Osteoblast (primary cell): ENCODE data around the gene ELMO1. TPM values are rescaled to one million over a fixed set of nuclear protein-coding genes. Genes with fewer than 3 reads are reported as not detected.

Source experiments
- DNase-seq: peaks from one replicate; pipeline ENCODE4 v3.0.0; 2011; ENCODE audit warnings: low spot score, mixed read lengths; ENCODE audit not compliant: insufficient read length; ENCODE audit errors: missing footprints
- H2AFZ ChIP-seq: 2 replicates; pipeline ENCODE4 v1.6.0; 2011; ENCODE audit warnings: mild to moderate bottlenecking, low read length
- H3K27ac ChIP-seq: 2 replicates; pipeline ENCODE4 v1.5.1; 2011; ENCODE audit warnings: mild to moderate bottlenecking, low read depth, low read length, moderate library complexity
- H3K27me3 ChIP-seq: 2 replicates; pipeline ENCODE4 v1.6.0; 2012; ENCODE audit warnings: mild to moderate bottlenecking, control low read depth, inconsistent platforms, low read length, moderate library complexity; ENCODE audit not compliant: insufficient read depth
- H3K36me3 ChIP-seq: 2 replicates; pipeline ENCODE4 v1.5.1; 2011; ENCODE audit warnings: mild to moderate bottlenecking, low read length, control low read depth, moderate library complexity; ENCODE audit not compliant: insufficient read depth
- H3K4me1 ChIP-seq: 2 replicates; pipeline ENCODE4 v1.5.1; 2011; ENCODE audit warnings: mild to moderate bottlenecking, low read length, control low read depth, moderate library complexity; ENCODE audit not compliant: insufficient read depth
- H3K4me2 ChIP-seq: 2 replicates; pipeline ENCODE4 v1.6.0; 2011; ENCODE audit warnings: mild to moderate bottlenecking, low read length; ENCODE audit not compliant: insufficient read depth
- H3K4me3 ChIP-seq: fragments of 200-600 bp; sonication (generic); 3 replicates; pipeline ENCODE4 v1.5.1; 2012; ENCODE audit warnings: mild to moderate bottlenecking, low read length, inconsistent platforms; ENCODE audit not compliant: insufficient read depth
- H3K79me2 ChIP-seq: 2 replicates; pipeline ENCODE4 v1.6.0; 2012; ENCODE audit warnings: mild to moderate bottlenecking, low read length, control low read depth, inconsistent platforms; ENCODE audit not compliant: insufficient read depth
- H3K9me3 ChIP-seq: 2 replicates; pipeline ENCODE4 v1.5.1; 2011; ENCODE audit warnings: low read depth, low read length, control low read depth
- H4K20me1 ChIP-seq: 2 replicates; pipeline ENCODE4 v1.6.0; 2012; ENCODE audit warnings: mild to moderate bottlenecking, low read length, control low read depth; ENCODE audit not compliant: insufficient read depth
- total RNA-seq: library from RNA; depleted of rRNA; stranded (reverse); fragments of >200 nt; gene quantifications from 2 replicates; pipeline ENCODE4 v1.2.3, GENCODE V29; 2012
- TF ChIP-seq, protein P1 (sequence below): IDR thresholded peaks from 2 replicates; pipeline ENCODE4 v1.5.1; 2011; ENCODE audit warnings: mild to moderate bottlenecking, low read depth, low read length, moderate library complexity; ENCODE audit errors: extremely low read depth

The ELMO1 gene
- total RNA-seq, 1 donor: 2.2 TPM

DNA sequence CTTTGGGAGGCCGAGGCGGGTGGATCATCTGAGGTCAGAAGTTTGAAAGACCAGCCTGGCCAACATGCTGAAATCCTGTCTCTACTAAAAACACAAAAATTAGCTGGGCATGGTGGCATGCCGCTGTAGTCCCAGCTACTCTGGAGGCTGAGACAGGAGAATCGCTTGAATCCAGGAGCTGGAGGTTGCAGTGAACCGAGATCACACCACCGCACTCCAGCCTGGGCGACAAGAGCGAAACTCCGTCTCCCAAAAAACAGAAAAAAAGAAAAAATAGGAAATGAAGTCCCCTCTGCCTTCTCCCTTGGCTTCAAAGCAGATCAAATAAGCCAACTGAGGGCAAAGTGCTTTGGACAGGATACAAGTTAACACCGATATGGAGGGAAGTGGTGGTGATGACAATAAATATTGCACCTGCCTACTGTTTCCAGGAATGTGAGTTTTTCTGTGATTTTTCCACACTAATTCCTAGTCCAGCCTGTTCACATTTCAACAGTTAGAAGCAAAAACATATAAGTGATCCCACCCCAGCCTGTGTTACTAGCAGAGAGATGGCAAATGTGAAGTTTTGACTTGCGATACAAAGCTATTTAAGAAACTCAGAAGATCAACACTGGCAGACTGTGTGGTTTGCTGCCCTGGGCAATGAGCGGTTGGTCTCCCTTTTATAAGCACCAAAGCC lies 433.2 kb downstream of the ELMO1 start:
- H3K4me3 ChIP-seq: no peak overlapping the region
- TF ChIP-seq, protein P1, sequence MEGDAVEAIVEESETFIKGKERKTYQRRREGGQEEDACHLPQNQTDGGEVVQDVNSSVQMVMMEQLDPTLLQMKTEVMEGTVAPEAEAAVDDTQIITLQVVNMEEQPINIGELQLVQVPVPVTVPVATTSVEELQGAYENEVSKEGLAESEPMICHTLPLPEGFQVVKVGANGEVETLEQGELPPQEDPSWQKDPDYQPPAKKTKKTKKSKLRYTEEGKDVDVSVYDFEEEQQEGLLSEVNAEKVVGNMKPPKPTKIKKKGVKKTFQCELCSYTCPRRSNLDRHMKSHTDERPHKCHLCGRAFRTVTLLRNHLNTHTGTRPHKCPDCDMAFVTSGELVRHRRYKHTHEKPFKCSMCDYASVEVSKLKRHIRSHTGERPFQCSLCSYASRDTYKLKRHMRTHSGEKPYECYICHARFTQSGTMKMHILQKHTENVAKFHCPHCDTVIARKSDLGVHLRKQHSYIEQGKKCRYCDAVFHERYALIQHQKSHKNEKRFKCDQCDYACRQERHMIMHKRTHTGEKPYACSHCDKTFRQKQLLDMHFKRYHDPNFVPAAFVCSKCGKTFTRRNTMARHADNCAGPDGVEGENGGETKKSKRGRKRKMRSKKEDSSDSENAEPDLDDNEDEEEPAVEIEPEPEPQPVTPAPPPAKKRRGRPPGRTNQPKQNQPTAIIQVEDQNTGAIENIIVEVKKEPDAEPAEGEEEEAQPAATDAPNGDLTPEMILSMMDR: no peak
- no peak overlapping the region for H3K4me2 ChIP-seq
- no peaks in the 10 kb centered on the region for H3K36me3 ChIP-seq
- no peak for DNase-seq
- H3K79me2 ChIP-seq: no peaks in the 10 kb centered on the region
- no peaks in the 10 kb centered on the region for H3K4me1 ChIP-seq
- no peaks in the 10 kb centered on the region for H3K9me3 ChIP-seq
- H3K27ac ChIP-seq: no peak overlapping the region
- H4K20me1 ChIP-seq: no peaks in the 10 kb centered on the region
- no peaks in the 10 kb centered on the region for H3K27me3 ChIP-seq
- no peak overlapping the region for H2AFZ ChIP-seq

DNA sequence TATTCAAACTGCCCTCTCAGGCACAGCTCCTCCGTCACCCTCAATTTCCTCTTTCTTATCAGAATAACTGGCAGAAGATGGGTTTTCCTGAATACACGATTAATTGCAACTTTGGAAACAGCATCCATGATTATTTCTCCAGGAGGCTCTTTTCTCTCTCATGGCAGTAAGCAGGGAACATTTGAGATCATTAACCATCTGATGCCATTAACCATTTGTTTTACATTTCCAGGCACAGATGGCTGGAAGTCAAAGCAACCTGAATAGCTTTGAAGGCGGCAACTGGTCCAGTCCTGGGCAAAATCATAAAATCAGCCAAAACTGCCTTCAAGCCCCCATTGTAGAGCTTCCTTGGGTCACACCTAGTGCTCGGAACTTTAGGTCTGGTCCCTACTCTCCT lies 434.9 kb downstream of the ELMO1 start:
- Histone ChIP-seq H3K9me3 (no peaks in the 10 kb centered on the region), H3K36me3 (no peaks in the 10 kb centered on the region), H2AFZ (no peak overlapping the region), H4K20me1 (no peaks in the 10 kb centered on the region), H3K4me3 (no peak overlapping the region), H3K79me2 (no peaks in the 10 kb centered on the region), H3K4me1 (no peaks in the 10 kb centered on the region), H3K4me2 (no peak overlapping the region), H3K27me3 (peaks cover 3% of the 10 kb centered on the region), H3K27ac (no peak overlapping the region)
- no peak for DNase-seq
- TF ChIP-seq, protein P1: no peak

DNA sequence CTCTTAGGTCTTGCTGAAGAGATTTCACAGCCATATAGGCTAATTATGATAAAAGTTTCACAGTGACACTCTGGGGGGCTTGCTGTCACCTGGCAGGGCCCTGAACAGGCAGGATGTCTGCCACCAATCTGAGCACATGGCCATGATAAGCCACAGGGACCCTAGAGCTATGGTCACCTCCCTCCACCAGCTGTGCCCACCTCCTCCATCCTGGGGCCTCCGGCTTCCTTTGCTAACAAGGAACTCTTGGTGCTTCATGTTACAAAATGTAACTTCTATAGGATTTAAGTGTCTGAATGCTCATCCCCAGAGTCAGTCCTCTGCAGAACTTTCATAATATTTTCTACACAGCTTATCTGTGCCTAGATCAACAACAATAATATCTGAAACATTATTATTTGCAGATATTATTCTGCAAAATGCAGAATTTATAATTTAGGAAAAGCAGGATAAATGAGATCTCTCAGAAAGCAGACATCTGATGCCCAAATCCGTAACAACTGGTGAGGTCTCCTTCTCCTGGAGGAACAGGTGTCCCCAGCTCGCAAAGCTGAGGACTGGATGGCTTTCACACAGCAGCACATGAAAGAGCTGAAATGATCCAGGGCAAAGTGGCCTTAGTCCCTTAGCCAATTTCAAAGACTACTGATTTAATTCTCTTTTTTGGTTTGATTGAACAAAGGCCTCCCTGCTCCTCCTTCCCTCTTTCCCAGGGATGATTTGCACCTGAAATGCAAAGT lies 437.3 kb downstream of the ELMO1 start:
- H3K4me1 ChIP-seq: no peaks in the 10 kb centered on the region
- TF ChIP-seq, protein P1: no peak
- H3K9me3 ChIP-seq: no peaks in the 10 kb centered on the region
- no peak overlapping the region for H2AFZ ChIP-seq
- peaks cover 3% of the 10 kb centered on the region for H3K27me3 ChIP-seq
- no peak overlapping the region for H3K4me3 ChIP-seq
- H4K20me1 ChIP-seq: no peaks in the 10 kb centered on the region
- no peaks in the 10 kb centered on the region for H3K36me3 ChIP-seq
- DNase-seq: no peak
- no peaks in the 10 kb centered on the region for H3K79me2 ChIP-seq
- no peak overlapping the region for H3K27ac ChIP-seq
- H3K4me2 ChIP-seq: no peak overlapping the region

DNA sequence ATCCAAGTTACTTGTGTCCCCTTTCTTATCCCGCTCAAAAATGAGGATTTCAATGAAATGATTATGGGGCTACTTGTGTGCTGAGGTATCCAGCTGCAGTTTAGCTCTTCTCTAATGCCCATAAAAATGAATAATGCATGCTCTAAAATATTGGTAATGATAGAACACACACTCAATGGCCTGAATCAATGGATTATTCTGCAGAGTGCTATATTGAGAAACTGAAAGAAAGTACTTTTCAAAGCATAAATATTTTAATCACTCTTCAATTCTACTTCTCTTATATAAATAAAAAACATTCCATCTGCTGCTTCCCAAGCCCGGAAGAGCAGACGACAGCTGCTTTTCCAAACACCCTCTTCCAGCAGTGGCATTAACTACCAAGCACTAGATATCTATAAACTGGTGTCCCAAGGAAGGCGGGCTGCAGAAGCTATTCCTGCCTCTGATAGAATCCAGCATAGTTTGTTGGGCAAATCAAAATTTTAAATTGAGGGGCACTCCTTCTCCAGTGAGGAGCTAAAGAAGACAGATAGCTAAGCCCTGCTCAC lies 439.5 kb downstream of the ELMO1 start:
- no peak overlapping the region for H3K4me2 ChIP-seq
- no peak for DNase-seq
- H4K20me1 ChIP-seq: no peaks in the 10 kb centered on the region
- no peak overlapping the region for H3K4me3 ChIP-seq
- no peaks in the 10 kb centered on the region for H3K9me3 ChIP-seq
- no peak overlapping the region for H3K27ac ChIP-seq
- H3K27me3 ChIP-seq: peaks cover 3% of the 10 kb centered on the region
- no peak overlapping the region for H2AFZ ChIP-seq
- TF ChIP-seq, protein P1: no peak
- H3K4me1 ChIP-seq: no peaks in the 10 kb centered on the region
- no peaks in the 10 kb centered on the region for H3K79me2 ChIP-seq
- no peaks in the 10 kb centered on the region for H3K36me3 ChIP-seq
